IPS DF 4.7 (cell line): ENCODE data around the gene FAIM2.
"Not testable (repeated sequence)": the region's sequence is repeated elsewhere in the genome, so short reads cannot be mapped to it uniquely, and the experiment has no call there.

Source experiments
- DNase-seq: peaks from one replicate; pipeline ENCODE4 v3.0.0-alpha.2; 2013; ENCODE audit warnings: low spot score; ENCODE audit errors: extremely low read depth

The FAIM2 gene

DNA sequence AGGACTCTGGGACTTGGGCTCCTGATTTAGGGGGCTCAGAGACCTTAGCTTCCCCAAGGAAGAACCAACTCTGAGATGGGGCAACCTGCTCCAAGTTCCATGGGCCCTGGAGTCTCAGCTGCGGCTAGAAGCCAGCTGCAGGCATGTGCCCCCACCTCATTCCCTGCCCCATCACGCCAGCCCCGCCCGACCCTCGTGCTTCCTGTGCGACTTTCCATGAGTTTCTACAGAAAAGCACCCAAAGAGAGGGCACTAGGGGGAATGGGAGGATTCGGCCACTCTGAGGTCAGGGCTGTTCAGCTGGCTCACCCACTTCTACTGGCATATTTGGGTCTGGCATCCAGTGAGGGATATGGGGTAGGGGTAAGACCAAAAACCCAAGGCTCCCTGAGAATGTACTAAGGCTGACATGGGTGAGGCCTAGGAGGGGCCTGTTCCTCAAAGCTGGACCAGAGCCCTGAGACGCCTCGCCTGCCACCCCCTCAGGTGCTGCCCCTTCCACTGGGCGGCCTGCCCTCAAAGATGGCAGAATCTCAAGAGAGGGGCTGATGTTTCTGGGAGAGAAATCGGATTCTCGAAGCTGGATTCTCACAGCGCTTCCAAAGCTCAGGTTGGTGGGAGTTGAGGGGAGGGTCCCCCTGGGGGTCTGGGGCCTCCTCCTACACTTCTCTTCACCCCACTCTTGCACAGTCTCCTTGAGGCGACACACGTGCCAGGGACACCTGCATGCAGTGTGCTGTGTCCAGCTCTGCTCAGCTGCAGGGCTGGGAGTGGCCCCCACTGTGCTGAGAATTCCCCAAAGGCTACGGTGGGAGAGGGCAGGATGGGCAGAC, 22.1 kb downstream of the FAIM2 start:
- no peak for DNase-seq

DNA sequence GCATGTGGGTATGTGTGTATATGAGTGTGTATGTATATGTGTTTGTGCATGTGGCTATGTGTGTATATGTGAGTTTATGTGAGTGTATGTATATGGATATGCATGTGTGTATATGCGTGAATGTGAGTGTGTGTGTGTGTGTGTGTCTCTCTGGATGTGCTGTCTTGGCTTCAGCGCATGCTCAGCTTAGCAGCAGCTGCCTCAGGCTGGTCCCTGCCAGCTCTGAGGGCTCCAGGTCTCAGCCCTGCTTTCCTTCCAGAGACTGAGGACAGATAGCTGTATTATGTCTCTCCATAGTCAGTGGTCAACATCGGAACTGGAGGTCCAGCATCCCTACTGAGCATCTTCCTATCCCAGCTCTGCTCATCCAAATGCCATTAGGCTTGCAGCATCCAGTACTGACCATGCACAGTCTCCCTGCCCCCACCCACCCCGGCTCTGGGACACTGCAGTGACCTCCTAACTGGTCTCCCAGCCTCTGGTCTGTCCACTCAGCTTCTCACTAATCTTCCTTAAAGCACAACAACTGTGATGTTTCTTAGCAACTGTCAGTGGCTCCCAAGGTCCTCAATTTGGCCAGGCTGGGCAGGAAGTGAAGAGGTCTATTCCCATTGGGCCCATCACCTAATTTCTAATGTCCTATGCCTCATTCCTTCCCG, 22.8 kb downstream of the FAIM2 start:
- DNase-seq = no peak

DNA sequence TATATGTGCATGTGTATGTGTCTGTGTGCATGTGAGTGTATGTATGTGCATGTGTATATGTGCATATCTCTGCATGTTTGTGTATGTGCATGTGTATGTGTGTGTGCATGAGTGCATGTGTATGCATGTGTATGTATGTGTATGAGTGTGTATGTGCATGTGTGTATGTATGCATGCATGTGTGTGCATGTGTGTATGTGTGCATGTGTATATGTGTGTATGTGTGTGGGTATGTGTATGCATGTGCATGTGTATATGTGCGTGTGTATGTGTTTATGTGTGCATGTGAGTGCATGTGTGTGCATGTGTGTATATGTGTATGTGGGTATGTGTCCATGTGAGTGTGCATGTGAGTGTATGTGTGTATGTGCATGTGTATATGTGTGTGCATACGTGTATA, 24.6 kb downstream of the FAIM2 start:
- not testable (repeated sequence) for DNase-seq

DNA sequence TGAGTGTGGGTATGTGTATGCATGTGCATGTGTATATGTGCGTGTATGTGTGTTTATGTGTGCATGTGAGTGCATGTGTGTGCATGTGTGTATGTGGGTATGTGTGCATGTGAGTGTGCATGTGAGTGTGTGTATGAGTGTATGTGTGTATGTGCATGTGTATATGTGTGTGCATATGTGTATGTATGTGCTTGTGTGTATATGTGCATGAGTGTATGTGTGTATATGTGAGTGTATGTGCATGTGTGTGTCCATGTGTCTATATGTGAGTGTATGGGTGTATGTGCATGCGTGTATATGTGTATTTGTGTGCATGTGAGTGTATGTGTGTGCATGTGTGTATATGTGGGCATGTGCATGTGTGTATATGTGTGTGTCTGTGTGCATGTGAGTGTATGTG, 25.7 kb downstream of the FAIM2 start:
- DNase-seq = no peak

DNA sequence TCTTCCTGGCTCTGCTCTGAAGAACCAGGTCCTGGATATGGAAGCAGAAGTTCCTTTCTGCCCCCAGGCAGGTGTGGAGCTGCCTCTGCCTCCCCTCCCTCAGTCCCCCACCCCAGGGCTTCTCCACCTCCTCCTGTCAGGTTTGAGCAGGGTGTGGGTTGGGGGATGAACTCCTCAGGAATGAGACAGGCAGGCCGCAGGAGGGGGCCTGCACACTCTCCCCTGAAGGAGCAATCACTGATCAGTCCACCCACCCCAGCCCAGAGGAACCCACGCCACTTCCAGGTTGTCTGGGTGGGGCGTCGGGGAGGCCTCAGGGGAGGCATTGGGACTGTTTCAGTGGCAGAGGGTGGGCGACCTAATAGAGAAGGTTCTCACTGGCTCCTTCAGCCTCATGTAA, 26.6 kb downstream of the FAIM2 start:
- DNase-seq = no peak

DNA sequence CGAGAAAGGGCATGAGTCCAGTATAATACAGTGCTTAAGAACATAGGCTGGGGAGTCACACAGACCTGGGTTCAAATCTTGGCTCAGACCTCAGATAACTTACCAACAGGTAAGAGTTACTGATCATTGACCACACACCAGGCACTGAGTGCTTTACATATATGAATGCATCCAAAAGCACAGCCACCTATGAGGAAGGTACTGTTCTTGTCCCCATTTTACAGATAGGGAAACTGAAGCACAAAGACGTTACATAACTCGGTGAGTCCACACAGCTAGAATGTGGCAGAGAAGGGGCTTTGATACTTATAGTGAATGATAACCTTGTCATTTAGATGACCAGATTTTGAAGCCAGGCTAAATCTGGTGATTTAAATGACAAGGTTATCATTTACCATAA, 27.6 kb downstream of the FAIM2 start:
- no peak for DNase-seq

DNA sequence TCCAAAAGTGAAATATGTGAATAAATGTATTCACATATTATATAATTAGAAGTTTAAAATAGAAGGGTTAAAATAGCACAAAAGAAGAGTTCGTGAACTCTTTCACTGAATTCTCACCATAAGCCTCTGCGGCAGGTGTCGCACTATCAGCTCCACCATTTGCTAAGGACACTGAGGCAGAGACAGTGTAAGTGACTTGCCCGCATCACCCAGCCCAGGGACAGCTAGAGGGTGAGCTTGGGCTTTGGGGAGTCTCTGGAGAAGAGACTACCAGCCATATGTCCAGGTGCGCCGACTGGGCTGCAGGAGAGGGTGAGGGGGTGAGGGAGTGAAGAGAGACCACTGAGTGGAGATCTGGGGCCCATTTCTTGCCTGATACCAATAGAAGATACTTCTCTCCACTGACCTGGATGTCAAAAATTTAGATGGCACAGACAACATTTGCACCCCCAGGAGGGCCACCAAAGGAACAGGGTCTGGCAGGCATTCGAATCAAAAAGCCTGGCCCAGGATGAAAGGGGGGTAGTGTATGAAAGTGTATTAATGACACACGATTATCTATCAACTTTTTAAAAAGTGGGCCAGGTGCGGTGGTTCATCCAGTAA, 28.5 kb downstream of the FAIM2 start:
- DNase-seq = no peak

DNA sequence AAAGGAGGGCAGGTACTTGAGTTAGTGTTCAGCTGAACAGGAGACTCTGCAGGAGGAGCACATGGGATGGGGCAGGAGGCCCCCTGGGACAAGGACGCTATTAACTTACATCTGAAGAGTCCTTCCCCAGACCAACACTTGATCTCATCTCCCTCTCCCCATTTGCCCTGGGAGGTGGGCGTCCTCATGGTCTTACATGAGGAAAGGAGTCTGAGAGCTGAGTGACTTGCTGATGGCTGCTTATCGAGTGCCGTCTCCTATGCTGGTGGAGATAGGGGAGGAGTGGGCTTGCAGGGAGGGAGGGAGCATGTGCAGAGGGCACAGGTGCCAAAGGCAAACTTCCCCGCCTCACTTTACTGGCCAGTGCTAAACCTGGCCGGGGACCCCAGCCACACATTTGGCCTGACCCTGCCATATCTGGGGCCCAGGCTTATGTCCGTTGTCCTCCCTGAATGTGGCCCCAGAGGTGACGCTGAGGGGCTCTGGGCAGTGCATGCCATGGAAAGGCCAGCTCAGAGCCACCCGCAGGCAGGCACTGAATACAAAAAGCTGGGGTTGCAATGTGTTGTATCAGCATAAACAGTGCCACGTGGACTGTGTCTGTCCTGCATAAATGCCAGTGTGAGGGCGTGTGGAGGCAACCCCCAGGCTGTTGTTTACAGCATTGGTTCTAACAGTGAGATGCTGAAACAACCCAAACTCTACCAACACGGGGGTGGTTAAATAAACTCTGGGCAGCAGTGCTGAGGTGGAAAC, 29.4 kb downstream of the FAIM2 start:
- no peak for DNase-seq

DNA sequence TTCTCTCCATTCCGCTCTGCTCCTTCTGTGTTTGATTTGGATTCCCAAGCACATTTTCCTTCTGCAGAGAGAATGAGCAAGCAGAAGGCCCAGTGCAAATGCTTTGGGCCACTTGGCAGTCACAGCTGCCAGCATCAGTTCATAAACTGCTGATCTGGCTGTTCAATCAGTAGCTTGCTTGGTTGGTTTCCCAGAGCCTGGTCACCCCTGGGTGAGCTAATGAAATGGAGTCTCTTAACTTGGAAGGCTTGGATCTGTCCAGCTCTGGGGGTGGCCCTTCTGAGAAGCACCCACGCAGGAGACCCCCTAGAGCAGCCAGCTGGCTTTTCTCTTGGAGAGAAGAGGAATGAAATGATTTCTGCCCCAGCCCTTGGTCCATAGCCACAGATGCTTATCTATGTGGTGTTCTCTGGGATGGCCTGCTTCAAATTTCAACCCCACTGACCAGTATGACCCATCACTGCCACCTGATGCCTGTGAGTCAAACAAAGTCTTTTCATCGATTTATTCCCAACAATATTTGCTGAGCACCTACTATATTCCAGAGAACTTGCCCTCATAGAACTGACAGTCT, 30.3 kb downstream of the FAIM2 start:
- DNase-seq = no peak

DNA sequence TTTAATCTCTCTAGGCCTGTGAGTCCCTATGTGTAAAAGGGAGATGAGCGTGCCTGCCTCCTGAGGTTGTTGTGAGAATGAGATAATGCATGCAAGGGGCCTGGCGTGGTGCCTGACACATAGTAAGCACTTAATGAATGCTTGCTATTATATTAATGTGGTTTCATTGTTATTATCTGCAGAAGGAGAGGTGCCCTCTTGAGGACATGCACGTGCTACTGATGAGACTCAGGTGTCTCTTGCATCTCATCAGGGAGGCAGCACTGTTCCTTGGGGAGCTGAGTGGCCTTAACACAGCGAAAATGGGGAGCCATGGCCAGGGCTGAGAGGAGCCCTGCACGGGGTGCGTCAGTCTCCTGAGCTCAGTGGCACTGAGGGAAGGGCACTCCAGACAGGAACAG, 30.9 kb downstream of the FAIM2 start:
- no peak for DNase-seq

DNA sequence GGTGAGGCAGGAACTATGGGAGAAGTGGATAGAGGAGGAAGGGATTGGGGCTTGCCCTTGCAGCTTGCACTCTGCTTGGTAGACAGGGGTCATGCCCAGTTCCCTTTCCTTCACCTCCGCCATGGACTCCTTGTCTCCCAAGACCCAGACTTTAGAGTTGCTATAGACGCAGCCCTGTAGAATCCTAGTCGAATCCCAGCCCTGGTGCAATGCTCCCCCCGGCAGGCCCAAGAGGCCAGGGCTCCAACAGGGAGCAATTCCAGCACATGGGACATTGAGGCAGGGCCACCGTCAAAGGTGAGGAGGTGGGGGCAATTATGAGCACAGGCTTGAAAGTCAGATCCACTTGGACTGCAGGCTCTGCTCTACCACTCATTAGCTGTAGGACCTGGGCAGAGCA, 31.3 kb downstream of the FAIM2 start:
- no peak for DNase-seq

DNA sequence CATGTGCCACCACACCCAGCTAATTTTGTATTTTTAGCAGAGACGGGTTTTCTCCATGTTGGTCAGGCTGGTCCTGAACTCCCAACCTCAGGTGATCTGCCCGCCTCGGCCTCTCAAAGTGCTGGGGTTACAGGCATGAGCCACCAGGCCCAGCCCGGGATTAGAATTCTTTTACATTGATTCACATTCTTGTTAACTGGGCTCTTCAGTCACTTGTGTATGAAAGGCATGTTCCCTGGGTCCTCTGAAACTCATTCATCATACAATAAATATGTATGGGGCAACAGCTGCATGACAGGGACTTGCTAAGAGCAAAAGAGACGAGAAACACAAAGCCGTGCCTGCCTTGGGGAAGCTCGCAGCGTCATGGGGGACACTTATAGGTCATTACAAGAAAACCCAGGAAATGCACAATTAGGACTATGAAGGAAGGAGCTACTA, 31.9 kb downstream of the FAIM2 start:
- DNase-seq = not testable (repeated sequence)

DNA sequence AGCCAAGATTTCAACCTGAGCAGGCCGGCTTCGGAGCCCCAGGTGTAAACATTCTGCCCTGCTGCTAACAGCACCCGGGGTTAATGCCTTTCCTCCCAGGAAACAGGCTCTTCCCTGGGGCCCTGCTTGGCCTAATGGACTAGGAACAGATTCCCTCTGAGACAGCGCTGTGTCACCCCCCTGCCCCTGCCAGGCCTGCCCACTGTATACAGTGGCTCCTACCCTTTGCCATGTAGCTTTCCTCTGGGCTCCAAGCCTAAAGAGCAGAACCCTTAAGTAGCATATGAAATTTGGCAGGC, 32.5 kb downstream of the FAIM2 start:
- DNase-seq = no peak

DNA sequence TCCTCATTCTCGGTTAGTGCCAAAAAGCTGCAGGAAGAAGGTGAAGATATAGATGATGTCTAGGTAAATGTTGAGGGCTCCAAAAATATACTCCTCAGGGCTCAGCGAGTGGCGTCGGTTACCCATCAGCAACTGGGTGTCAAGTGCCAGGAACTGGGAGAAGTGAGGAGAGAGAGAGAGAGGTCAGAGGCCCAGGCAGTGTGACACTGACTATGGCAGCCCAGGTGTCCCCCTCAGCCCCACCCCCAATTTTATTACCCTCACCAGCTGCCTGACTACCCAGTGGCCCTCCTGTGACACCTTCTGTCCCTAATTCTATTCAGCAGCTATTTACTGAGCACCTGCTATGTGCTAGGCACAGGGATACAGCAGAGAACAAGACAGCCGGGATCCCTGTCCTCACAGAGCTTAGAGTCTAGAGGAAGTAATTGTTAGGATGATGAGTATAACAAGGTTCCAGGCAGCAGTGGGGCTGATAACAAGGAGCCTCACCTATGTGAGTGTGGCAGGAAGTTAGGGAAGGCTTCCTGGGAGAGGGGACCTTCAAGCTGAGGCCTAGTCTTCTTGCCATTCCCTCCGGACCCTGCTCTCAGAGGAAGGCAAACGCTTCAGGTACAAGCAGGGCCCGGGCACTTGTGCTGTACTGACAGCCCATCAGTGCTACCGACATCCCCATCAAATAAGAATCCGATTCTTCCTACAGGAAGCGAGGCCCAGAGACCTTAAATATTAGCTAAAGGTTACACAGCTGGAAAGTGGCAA, 33.0 kb downstream of the FAIM2 start:
- no peak for DNase-seq

DNA sequence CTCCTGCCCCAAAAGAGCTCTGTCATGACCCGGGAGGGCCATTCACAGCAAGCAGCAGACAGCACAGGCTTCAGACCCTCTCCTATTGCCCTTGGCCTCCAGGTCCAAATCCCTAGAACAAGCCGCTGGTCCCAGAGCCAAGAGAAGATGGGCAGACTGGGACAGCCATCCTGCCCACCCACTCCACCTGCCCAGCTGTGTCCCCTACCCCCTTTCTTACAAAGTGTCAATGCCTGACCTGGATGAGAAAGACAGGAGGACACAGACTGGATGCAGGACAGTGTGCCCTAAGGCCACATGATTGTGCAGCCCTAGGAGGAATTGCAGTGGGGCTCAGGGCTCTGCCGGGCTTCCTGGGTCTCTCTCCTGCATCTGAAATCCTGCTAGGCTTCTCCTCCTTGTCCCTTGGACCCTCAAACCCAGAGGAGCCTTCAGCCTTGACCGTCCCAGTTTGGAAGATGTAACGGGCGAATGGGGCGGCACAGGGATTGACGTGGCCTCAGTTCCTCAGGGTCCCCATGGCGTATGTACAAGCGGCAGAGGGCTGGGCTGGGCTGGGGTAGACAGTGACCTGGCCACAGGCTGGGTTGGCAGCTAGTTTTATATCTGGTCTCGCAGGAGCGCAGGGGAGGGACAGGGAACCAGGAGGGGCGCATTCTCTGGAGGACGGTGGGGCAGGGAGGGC, 33.7 kb downstream of the FAIM2 start:
- DNase-seq = no peak

DNA sequence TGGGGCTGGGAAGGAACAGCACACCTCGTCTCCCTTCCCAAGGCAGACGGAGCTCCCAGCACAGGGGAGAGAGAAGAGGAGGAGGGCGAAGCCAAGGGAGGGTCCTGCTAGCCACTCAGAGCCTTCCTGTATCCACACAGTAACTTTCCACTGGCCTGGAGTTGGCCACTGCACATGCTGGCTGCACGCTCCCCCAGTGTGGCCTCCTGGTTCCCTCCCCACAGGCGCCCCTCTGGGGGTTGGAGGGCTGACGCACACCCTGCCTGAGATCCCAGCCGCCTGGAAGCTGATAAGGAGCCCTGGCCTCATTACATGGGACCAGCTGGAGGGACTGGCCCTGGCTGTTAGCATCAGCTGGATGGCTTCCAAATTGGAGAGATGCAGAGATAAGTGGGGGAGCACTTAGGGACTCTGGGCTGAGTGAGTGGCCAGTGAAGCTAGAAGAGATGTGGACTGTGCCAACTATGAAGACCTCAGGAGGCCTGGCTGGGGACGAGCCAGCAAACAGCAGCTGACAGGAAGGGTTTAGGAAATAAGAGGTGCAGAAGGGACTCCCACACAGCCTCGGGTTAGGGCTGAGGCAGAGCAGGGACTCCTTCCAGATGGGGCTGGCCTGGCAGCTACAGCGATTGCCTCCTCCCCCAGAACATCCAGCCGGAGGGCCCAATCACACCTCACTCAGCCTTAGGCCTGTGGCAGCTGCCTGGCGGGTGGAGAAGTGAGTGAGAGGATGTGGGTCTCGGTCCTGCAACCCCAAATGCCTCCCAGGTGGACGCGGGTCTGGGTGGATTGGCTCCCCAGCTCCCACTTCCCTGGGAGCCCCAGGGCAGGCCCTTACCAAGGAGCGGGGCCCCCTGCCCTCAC, 34.5 kb downstream of the FAIM2 start:
- DNase-seq = no peak

DNA sequence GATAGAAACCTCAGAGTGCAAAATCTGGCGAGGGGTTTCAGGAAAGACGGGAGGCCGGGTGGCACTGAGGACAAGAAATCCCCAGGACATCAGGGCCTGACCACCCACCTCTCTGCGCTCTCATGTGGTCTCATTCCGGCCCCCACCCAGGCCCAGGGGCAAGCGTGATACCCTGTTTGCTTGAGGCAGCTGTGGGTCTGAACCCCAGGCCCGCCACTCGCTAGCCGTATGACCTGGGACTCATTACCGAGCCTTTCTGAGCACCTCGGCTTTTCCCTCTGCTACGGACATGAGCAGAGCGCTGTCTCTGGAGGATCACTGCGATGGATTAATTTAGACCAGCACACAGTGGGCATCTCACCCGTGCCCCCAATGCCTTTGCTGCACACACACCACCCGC, 35.3 kb downstream of the FAIM2 start:
- no peak for DNase-seq

DNA sequence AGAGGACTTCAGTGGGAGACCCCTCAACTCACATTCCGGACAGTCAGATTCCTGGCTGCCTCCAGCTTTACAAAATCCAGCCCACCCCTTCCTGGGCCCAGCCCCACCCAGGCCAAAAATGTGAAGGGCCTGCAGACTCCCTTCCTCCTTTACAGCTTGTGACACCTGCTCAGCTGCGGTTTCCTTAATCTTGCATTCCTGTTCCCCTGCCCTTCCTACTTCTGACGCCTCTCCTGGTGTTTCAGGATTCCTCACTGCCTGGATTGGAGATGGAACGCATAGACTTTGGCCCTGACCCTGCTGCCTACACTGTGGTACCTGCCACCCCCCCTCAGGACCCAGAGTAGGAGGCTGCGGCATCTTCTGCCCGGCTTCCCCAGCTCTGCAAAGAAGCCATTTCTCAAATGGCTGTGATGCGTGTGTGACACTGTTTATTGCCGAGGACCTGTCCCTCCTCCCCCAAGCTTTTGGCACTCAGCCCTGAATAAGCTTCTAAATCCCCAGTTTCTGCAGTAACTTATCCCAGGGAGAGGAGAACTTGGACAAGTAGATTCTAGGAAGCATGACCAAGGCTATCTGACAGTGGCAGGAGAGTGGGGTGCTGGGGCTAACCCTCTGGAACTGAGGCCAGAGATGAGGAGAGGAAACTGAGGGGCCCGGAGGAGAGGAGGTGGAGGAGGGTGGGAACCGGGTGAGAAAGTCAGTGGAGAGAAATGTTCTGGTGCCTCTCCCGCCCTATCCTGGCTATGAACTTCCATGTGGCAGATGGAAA, 35.9 kb downstream of the FAIM2 start:
- no peak for DNase-seq
